OCI-LY1 (cell line): ENCODE results near the gene TMEM89.

ENCODE experiments used
- H2AFZ ChIP-seq: fragments of 200-600 bp; sonication (generic), shearing (Covaris generic); 2 replicates; pipeline ENCODE4 v1.6.0; 2014; ENCODE audit warnings: antibody characterized with exemption, mild to moderate bottlenecking, low read length
- H3F3A ChIP-seq: fragments of 200-600 bp; sonication (generic), shearing (Covaris generic); 2 replicates; pipeline ENCODE4 v1.6.0; 2014; ENCODE audit warnings: mild to moderate bottlenecking, antibody characterized with exemption, low read length, moderate library complexity; ENCODE audit not compliant: insufficient read depth
- H3K27ac ChIP-seq: fragments of 200-600 bp; sonication (generic); 2 replicates; pipeline ENCODE4 v1.5.1; 2014; ENCODE audit warnings: low read length, mixed run types, mild to moderate bottlenecking, low read depth; ENCODE audit not compliant: poor library complexity, severe bottlenecking
- H3K27me3 ChIP-seq: fragments of 200-600 bp; sonication (generic); 2 replicates; pipeline ENCODE4 v1.6.0; 2014; ENCODE audit warnings: antibody characterized with exemption, mild to moderate bottlenecking, low read length, moderate library complexity; ENCODE audit not compliant: insufficient read depth
- H3K36me3 ChIP-seq: fragments of 200-600 bp; sonication (generic); 2 replicates; pipeline ENCODE4 v1.6.1; 2014; ENCODE audit warnings: mild to moderate bottlenecking, antibody characterized with exemption, low read length, moderate library complexity, mixed read lengths; ENCODE audit not compliant: insufficient read depth
- H3K4me1 ChIP-seq: fragments of 200-600 bp; sonication (generic); 2 replicates; pipeline ENCODE4 v1.5.1; 2014; ENCODE audit warnings: mild to moderate bottlenecking, low read length, moderate library complexity; ENCODE audit not compliant: insufficient read depth, severe bottlenecking
- H3K4me2 ChIP-seq: fragments of 200-600 bp; sonication (generic), shearing (Covaris generic); 2 replicates; pipeline ENCODE4 v1.6.1; 2014; ENCODE audit warnings: low read length
- H3K4me3 ChIP-seq: fragments of 200-600 bp; sonication (generic); 2 replicates; pipeline ENCODE4 v1.5.1; 2014; ENCODE audit warnings: low read length, low read depth, mild to moderate bottlenecking, mixed read lengths; ENCODE audit not compliant: poor library complexity, severe bottlenecking
- H3K79me2 ChIP-seq: fragments of 200-600 bp; shearing (Covaris generic); 2 replicates; pipeline ENCODE4 v1.6.1; 2016; ENCODE audit warnings: mixed run types, low read length, mixed read lengths; ENCODE audit not compliant: insufficient read depth
- H3K9ac ChIP-seq: fragments of 200-600 bp; sonication (generic), shearing (Covaris generic); 2 replicates; pipeline ENCODE4 v1.6.1; 2014; ENCODE audit warnings: mild to moderate bottlenecking, low read length, mixed read lengths
- H3K9me2 ChIP-seq: fragments of 200-600 bp; sonication (generic), shearing (Covaris generic); 2 replicates; pipeline ENCODE4 v1.6.1; 2014; ENCODE audit warnings: low read depth, mild to moderate bottlenecking, low read length, mixed read lengths
- H3K9me3 ChIP-seq: fragments of 200-600 bp; shearing (Covaris generic); 2 replicates; pipeline ENCODE4 v1.6.1; 2014; ENCODE audit warnings: low read length, mixed read lengths
- H4K20me1 ChIP-seq: fragments of 200-600 bp; sonication (generic), shearing (Covaris generic); 2 replicates; pipeline ENCODE4 v1.6.0; 2016; ENCODE audit warnings: mild to moderate bottlenecking, low read length; ENCODE audit not compliant: insufficient read depth
- CTCF ChIP-seq: fragments of 200-600 bp; sonication (generic), shearing (Covaris generic); IDR thresholded peaks from 2 replicates; pipeline ENCODE4 v1.5.1; 2017; ENCODE audit warnings: mild to moderate bottlenecking, antibody characterized with exemption, low read length, moderate library complexity, mixed read lengths
- EZH2 ChIP-seq: fragments of 200-600 bp; sonication (generic), shearing (Covaris generic); IDR thresholded peaks from 2 replicates; pipeline ENCODE4 v1.8.0; 2017; ENCODE audit warnings: borderline replicate concordance, mixed run types, mild to moderate bottlenecking, antibody characterized with exemption, low read length, moderate library complexity, mixed read lengths

The TMEM89 gene

GRCh38 chr3:48591436-48591835 lies 30.1 kb downstream of the TMEM89 start:
- Histone ChIP-seq H3K4me2 (no peak overlapping the region), H4K20me1 (no peaks in the 10 kb centered on the region), H2AFZ (no peak overlapping the region), H3K27me3 (peaks cover 22% of the 10 kb centered on the region), H3K9ac (no peak overlapping the region), H3K79me2 (no peaks in the 10 kb centered on the region), H3K9me2 (no peaks in the 10 kb centered on the region), H3K27ac (no peak overlapping the region), H3F3A (no peaks in the 10 kb centered on the region), H3K4me1 (no peaks in the 10 kb centered on the region), H3K9me3 (no peaks in the 10 kb centered on the region), H3K36me3 (no peaks in the 10 kb centered on the region), H3K4me3 (no peak overlapping the region)
- TF ChIP-seq CTCF, result no peak
- TF ChIP-seq EZH2, result no peak

- H4K20me1 ChIP-seq, result no peaks in the 10 kb centered on the region
- H3K27ac ChIP-seq, result no peak overlapping the region
- no peaks in the 10 kb centered on the region for H3K9me3 ChIP-seq
- H3K36me3 ChIP-seq, result no peaks in the 10 kb centered on the region
- H3K9ac ChIP-seq, result no peak overlapping the region
- H2AFZ ChIP-seq, result no peak overlapping the region
- H3K27me3 ChIP-seq, result peaks cover 9% of the 10 kb centered on the region; the same call in 1 of the 2 replicates
- no peak overlapping the region for H3K4me2 ChIP-seq
- H3K9me2 ChIP-seq, result no peaks in the 10 kb centered on the region
- no peak overlapping the region for H3K4me3 ChIP-seq
- no peaks in the 10 kb centered on the region for H3F3A ChIP-seq
- H3K4me1 ChIP-seq, result no peaks in the 10 kb centered on the region
- no peaks in the 10 kb centered on the region for H3K79me2 ChIP-seq
- no peak for TF ChIP-seq EZH2
- no peak for TF ChIP-seq CTCF
Measured at GRCh38 chr3:48588230-48588629, 33.3 kb downstream of the TMEM89 start.

GRCh38 chr3:48587686-48588085 lies 33.9 kb downstream of the TMEM89 start:
- Histone ChIP-seq H3K27me3 (peaks cover 8% of the 10 kb centered on the region; the same call in 1 of the 2 replicates), H3K79me2 (no peaks in the 10 kb centered on the region), H3K9me2 (no peaks in the 10 kb centered on the region), H3K4me2 (no peak overlapping the region), H3K4me3 (no peak overlapping the region), H3K9me3 (no peaks in the 10 kb centered on the region), H3K36me3 (no peaks in the 10 kb centered on the region), H3K9ac (no peak overlapping the region), H3F3A (no peaks in the 10 kb centered on the region), H4K20me1 (no peaks in the 10 kb centered on the region), H3K4me1 (no peaks in the 10 kb centered on the region), H2AFZ (no peak overlapping the region), H3K27ac (no peak overlapping the region)
- TF ChIP-seq EZH2 (no peak), CTCF (no peak)
